Cerebellar cortex (tissue), 1 donor: ENCODE results near the gene CCNG1.
A peak's percentile ranks its signal among the peaks of the same experiment; 100 is the strongest.
"Not testable (repeated sequence)": the region's sequence is repeated elsewhere in the genome, so short reads cannot be mapped to it uniquely, and the experiment has no call there.

ENCODE experiments used
- DNase-seq: peaks from one replicate; pipeline ENCODE4 v3.0.0-alpha.2; 2015; ENCODE audit warnings: low spot score

The CCNG1 gene

GRCh38 chr5:163437309-163438182 is at the start of gene CCNG1:
TSS of gene CCNG1 (plus strand) at chr5:163437595. CDS start at chr5:163439257, 1,662 bp downstream.
- DNase-seq = peak; percentile 99

GRCh38 chr5:163395792-163396191 is 41.6 kb upstream of the CCNG1 start:
- DNase-seq = no peak

DNA sequence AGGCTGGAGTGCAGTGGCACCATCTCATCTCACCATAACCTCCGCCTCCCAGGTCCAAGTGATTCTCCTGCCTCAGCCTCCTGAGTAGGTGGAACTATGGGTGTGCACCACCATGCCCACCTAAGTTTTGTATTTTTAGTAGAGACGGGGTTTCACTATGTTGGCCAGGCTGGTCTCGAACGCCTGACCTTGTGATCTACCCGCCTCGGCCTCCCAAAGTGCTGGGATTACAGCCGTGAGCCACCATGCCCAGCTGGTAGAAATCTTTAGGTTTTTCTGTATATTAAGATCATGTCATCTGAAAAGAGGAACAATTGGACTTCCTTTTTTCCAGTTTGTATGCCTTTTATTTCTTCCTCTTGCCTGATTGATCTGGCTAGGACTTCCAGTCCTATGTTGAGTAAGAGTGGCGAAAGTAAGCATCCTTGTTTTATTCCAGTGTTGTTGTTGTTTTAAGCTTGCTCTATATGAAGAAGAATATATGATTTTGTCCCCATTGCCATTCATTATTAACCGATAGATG is 40.5 kb upstream of the CCNG1 start:
- DNase-seq = not testable (repeated sequence)

DNA sequence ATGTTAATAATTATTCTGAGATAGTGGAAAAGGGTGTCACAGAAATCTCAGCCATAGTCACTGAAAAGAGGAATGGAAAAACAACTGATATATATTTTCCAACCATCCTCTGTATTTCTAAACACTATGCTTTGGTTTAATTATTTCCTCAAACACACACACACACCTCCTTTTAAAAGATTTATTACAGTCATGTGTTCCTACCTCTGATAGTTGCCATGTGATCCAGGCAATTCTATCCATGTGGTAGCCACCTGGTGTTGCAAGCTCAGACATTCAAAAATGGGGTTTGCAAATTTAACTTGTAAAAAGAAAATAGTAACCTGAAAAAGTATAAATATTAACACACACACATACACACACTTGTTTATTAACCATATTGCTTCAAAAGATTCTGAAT is 40.0 kb upstream of the CCNG1 start:
- DNase-seq = no peak

GRCh38 chr5:163399923-163400322 is 37.5 kb upstream of the CCNG1 start:
- no peak for DNase-seq

GRCh38 chr5:163401271-163401670 is 36.1 kb upstream of the CCNG1 start:
- no peak for DNase-seq

DNA sequence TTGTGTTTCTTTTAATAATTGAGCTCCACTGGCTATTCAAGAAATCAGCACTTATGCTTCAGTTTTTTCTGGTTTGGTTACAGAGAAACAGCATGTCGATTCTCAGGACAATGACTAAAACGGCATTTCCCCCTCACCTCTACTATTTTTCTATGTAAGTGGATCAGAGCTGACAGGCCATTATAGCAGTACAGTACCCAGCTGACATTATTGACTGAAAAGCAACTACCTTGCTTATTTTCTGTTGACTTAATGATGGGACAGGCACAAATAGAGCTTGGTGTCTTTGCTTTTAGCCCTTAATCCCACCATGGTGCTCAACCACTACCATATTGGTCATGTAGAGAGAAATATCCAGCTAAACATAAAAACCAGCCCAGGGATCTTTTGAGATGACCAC is 35.4 kb upstream of the CCNG1 start:
- no peak for DNase-seq

DNA sequence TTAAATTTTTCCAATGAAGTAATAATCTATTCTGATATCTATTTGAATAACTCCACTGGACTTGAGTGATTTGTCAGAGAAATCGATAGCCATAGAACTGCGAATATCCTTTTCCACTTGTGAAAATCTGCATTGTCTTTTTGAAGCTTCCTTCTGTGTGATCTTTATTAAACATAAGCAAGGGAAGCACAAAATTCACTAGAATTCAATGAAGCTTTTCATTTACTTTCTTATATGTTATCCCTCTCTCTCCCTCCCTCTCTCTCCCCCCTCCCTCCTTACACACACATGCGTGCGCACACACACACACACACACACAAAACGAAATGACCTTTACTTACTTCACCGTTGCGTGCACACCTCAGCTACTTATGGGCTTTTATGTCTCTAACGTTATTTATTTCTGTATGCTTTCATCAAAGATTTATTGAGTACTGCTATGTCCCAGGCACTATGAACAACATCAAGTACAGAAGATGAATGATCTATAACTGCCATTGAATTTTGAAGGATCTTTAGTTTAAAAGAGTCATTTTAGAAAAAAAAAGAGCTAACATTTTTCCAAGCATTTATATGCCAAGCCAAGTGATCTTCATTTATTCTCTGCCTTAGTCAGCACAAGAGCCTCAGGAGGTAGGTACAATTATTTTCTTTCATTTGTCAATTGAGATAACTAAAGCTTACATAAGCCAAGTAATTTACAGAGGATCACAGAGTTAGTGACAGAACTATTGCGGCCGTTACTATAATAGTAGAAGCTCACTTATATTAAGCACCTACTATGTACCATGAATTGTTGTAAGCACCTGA is 32.8 kb upstream of the CCNG1 start:
- DNase-seq = no peak

- DNase-seq = no peak
Observed at GRCh38 chr5:163407034-163407655, 30.2 kb upstream of the CCNG1 start.

- DNase-seq = peak; percentile 80
Observed at GRCh38 chr5:163408311-163408923, 29.0 kb upstream of the CCNG1 start.

DNA sequence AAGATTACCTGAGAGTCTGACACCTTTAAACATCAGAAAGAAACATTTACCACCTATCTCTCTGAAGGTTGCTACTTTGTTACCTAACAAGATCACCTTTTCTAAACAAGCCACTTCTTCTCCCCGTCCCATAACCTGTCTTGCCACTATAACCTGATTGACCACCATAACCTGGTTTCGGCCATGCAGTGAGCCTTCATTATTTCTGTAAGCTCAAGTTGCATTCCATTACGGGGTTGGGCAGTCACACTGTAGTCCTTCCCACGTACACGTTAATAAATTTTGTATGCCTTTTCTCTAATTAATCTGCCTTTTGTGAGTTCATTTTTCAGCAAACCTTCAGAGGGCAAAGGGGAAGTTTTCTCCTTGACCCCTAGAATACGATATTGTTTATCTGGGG is 28.0 kb upstream of the CCNG1 start:
- DNase-seq = no peak

GRCh38 chr5:163410505-163410904 is 26.9 kb upstream of the CCNG1 start:
- DNase-seq = no peak

DNA sequence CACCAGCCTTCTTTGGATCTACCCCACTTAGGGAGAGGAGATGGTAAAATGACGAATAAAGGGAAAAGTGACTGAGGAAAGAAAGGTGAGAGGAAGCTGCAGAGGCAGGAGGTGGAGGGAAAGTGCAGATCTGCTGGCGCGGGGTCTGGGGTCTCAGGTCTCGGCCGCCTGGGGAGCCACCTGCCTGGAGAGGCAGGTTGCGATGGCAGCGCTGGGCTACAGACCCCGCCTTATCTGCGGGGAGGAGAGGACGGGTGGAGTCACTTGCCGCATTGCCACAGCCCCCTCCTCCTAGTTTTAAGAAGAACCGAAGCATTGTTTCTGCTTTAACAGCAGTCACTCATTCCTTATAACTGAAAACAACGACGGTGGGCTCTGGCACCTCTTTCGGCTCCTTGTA is 21.7 kb upstream of the CCNG1 start:
- DNase-seq = not testable (repeated sequence)

DNA sequence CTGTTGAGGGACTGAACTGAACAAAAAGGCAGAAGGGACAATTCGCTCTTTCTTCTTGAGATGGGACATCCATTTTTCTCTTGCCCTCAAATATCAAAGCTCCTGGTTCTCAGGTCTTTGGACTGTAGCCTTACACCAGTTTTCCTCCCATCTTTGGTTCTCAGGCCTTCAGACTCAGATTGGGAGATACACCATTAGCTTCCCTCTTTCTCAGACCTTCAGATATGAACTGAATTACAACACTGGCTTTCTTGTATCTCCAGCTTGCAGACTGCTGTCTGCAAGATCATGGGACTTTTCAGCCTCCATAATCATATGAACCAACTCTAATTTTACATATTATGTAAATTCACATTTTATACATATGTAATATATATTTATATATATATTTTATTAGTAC is 12.6 kb upstream of the CCNG1 start:
- DNase-seq = no peak

- DNase-seq = not testable (repeated sequence)
Observed at GRCh38 chr5:163426128-163426527, 11.3 kb upstream of the CCNG1 start.

- no peak for DNase-seq
Observed at GRCh38 chr5:163432544-163432943, 4.9 kb upstream of the CCNG1 start.

DNA sequence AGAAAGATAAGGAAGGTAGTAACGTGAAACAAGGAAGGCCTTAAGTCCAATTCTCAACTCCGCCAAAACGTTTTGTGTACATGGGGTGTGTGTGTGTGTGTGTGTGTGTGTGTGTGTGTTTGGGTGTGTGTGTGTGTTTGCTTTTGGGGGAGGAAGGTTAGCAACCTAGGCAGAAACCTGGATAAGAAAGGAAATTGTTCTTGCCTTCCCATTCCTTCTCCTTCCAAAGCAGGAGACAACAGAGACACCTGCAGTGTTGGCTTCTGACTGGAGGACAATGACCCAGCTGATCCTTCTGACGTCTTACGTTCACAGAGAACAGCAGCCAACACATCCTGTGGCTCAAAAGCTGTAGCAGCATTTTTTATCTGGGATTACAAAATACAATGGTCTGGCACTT is 4.1 kb upstream of the CCNG1 start:
- DNase-seq = no peak

DNA sequence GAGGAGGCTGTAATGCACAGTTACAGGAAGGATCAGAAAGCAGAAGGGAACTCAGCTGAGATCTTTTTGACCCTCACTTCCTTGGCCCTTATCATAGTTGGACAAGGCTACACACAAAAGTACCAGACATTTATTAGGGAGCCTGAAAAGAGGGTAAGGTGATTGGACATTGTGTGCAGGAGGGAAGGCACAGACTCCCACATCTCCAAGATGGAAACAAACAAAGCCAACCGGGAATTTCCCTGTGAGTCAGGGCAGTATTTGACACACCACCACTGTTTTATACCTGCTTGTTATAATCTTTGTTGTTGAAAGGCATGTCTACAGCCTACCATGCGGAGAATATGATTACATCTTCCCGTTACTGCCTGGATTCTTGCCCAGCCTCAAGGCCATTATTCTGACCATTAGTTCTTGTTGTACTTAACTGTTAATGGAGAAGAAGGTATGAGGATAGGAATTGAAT is 3.0 kb upstream of the CCNG1 start:
- no peak for DNase-seq

- DNase-seq = no peak
Observed at GRCh38 chr5:163436515-163436914, 880 bp upstream of the CCNG1 start.

GRCh38 chr5:163437011-163437308 is 435 bp upstream of the CCNG1 start:
- DNase-seq = no peak

DNA sequence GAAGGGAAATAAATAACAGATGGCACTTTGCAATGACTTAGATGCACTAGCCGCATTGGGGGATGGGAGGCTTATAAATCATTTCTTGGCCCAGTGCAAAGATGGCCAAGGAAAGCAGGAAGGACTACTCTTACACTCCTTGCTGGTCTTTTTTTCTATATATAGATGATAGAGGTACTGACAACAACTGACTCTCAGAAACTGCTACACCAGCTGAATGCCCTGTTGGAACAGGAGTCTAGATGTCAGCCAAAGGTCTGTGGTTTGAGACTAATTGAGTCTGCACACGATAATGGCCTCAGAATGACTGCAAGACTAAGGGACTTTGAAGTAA is 1.7 kb downstream of the CCNG1 start:
- DNase-seq = peak; percentile 32

GRCh38 chr5:163440954-163441353 is 3.6 kb downstream of the CCNG1 start:
- DNase-seq = no peak
